Breast epithelium (tissue), 3 donors: Measurements from ENCODE around the gene PHACTR1.

Source experiments
- CTCF ChIP-seq, 3 donors: fragments of 450-650 bp; IDR thresholded peaks; one replicate each; pipeline ENCODE4 v1.5.1; 2016 to 2017; ENCODE audit warnings: antibody characterized with exemption in 3 of 3, mild to moderate bottlenecking in 3 of 3, moderate library complexity in 3 of 3
- POLR2A ChIP-seq: fragments of 450-650 bp; IDR thresholded peaks from one replicate; pipeline ENCODE4 v1.6.1; 2016; ENCODE audit warnings: antibody characterized with exemption, mild to moderate bottlenecking, moderate library complexity
- POLR2AphosphoS5 ChIP-seq, 3 donors: sonication (generic); formaldehyde crosslinking; IDR thresholded peaks; one replicate each; pipeline ENCODE4 v1.6.1; 2017; ENCODE audit warnings: antibody characterized with exemption in 3 of 3

GRCh38 chr6:13263669-13264068 is 547.1 kb downstream of the PHACTR1 start:
- no peak for TF ChIP-seq POLR2A
- TF ChIP-seq CTCF (IDR thresholded peaks at IDR 0.05) = no peak
- no peak for TF ChIP-seq POLR2AphosphoS5 (IDR thresholded peaks at IDR 0.05)
